B cell (primary cell): Measurements from ENCODE around the gene DAAM2. TPM values are rescaled to one million over a fixed set of nuclear protein-coding genes. Genes with fewer than 3 reads are reported as not detected.

Experiments
- ATAC-seq: fragments of 200-7000 bp; cut with Tn5 transposase; one replicate; pipeline ENCODE4 v1.10.0; 2021; ENCODE audit warnings: low read depth, mild to moderate bottlenecking, moderate number of reproducible peaks, moderate library complexity
- CTCF ChIA-PET: fragments of 350-600 bp; sonication (Branson Sonifier 250); formaldehyde crosslinking; loops from one replicate; lab custom pipeline; 2021; ENCODE audit warnings: antibody characterized with exemption, inconsistent platforms; lab: Charles Lee
- POLR2A ChIA-PET: fragments of 350-600 bp; sonication (Branson Sonifier 250); formaldehyde crosslinking; loops from one replicate; lab custom pipeline; 2021; ENCODE audit warnings: antibody characterized with exemption; lab: Charles Lee
- DNase-seq: peaks from one replicate; pipeline ENCODE4 v3.0.0; 2013
- H2AFZ ChIP-seq: 2 replicates; pipeline ENCODE4 v1.6.1; 2012; ENCODE audit warnings: mild to moderate bottlenecking, low read depth, low read length; ENCODE audit not compliant: insufficient read depth, poor library complexity, severe bottlenecking
- H3K27ac ChIP-seq, 2 donors: 1 replicate in 1 of 2; 2 replicates in 1 of 2; pipeline ENCODE4 v1.5.1; 2012 to 2013; ENCODE audit warnings: low read length in 2 of 2, mild to moderate bottlenecking in 2 of 2, moderate library complexity in 1 of 2
- H3K27me3 ChIP-seq, 4 experiments: fragments of 200-600 bp in 1 of 4; sonication (generic) in 1 of 4; replicated peaks in 1 of 4; 1 replicate in 2 of 4; 2 replicates in 2 of 4; pipeline versions ENCODE4 v1.6.1 to v1.7.0; 2013 to 2016; ENCODE audit warnings: low read length in 3 of 4, mild to moderate bottlenecking in 2 of 4, mixed read lengths in 1 of 4, moderate library complexity in 1 of 4; ENCODE audit not compliant: insufficient read depth in 4 of 4, control insufficient read depth in 3 of 4; ENCODE audit errors: control extremely low read depth in 1 of 4
- H3K36me3 ChIP-seq, 2 experiments: replicated peaks in 1 of 2; 1 replicate in 1 of 2; 2 replicates in 1 of 2; pipeline versions ENCODE4 v1.6.1 to v1.7.1; 2013; ENCODE audit warnings: low read length in 1 of 2; ENCODE audit not compliant: insufficient read depth in 2 of 2, control insufficient read depth in 1 of 2; ENCODE audit errors: control extremely low read depth in 1 of 2, extremely low read depth in 1 of 2
- H3K4me1 ChIP-seq, 2 donors: fragments of 200-600 bp in 1 of 2; sonication (generic) in 1 of 2; 1 replicate in 1 of 2; 2 replicates in 1 of 2; pipeline versions ENCODE4 v1.5.1 to v1.6.1; 2013 to 2017; ENCODE audit warnings: low read length in 2 of 2; ENCODE audit not compliant: control insufficient read depth in 2 of 2, insufficient read depth in 2 of 2
- H3K4me2 ChIP-seq: replicated peaks from 2 replicates; pipeline ENCODE3; 2012; ENCODE audit warnings: mild to moderate bottlenecking, low read depth, low read length; ENCODE audit not compliant: poor library complexity, severe bottlenecking
- H3K4me3 ChIP-seq, 5 experiments: fragments of 200-600 bp in 1 of 5; sonication (generic) in 1 of 5; 1 replicate in 3 of 5; 2 replicates in 2 of 5; pipeline versions ENCODE4 v1.5.1 to v1.7.0; 2011 to 2016; ENCODE audit warnings: low read length in 4 of 5, mild to moderate bottlenecking in 4 of 5, low read depth in 2 of 5, control low read depth in 1 of 5, moderate library complexity in 1 of 5; ENCODE audit not compliant: insufficient read depth in 1 of 5; ENCODE audit errors: control extremely low read depth in 1 of 5, extremely low read depth in 1 of 5
- H3K79me2 ChIP-seq: fragments of 200-600 bp; sonication (generic); one replicate; pipeline ENCODE4 v1.6.0; 2016; ENCODE audit warnings: low read length; ENCODE audit not compliant: control insufficient read depth, insufficient read depth
- H3K9ac ChIP-seq: fragments of 200-600 bp; sonication (generic); 2 replicates; pipeline ENCODE4 v1.6.1; 2017; ENCODE audit warnings: mild to moderate bottlenecking, low read length, moderate library complexity
- H3K9me3 ChIP-seq, 3 donors: one replicate each; pipeline versions ENCODE4 v1.6.1 to v1.7.1; 2013; ENCODE audit warnings: low read length in 2 of 3; ENCODE audit not compliant: control insufficient read depth in 2 of 3, insufficient read depth in 1 of 3; ENCODE audit errors: control extremely low read depth in 1 of 3
- H4K20me1 ChIP-seq: 2 replicates; pipeline ENCODE4 v1.6.0; 2012; ENCODE audit warnings: mild to moderate bottlenecking, low read length; ENCODE audit not compliant: insufficient read depth, control insufficient read depth, poor library complexity, severe bottlenecking
- H3K27ac Mint-ChIP-seq: one replicate; pipeline ENCODE4 v1.8.0; 2021; ENCODE audit warnings: mixed read lengths
- H3K27me3 Mint-ChIP-seq: one replicate; pipeline ENCODE4 v1.8.0; 2021; ENCODE audit warnings: mixed read lengths
- H3K4me1 Mint-ChIP-seq: one replicate; pipeline ENCODE4 v1.8.0; 2021; ENCODE audit warnings: mixed read lengths
- H3K4me3 Mint-ChIP-seq: one replicate; pipeline ENCODE4 v1.8.0; 2021; ENCODE audit warnings: mixed read lengths
- H3K9me3 Mint-ChIP-seq: one replicate; pipeline ENCODE4 v1.8.0; 2022; ENCODE audit warnings: mixed read lengths; ENCODE audit not compliant: insufficient read depth
- CTCF ChIP-seq: fragments of 200-600 bp; IDR thresholded peaks from one replicate; pipeline ENCODE4 v1.8.0; 2022; ENCODE audit warnings: antibody characterized with exemption, mild to moderate bottlenecking
- EZH2 ChIP-seq: IDR thresholded peaks from 2 replicates; pipeline ENCODE4 v1.6.1; 2012; ENCODE audit warnings: borderline replicate concordance, low read depth, mild to moderate bottlenecking, moderate library complexity, low read length; ENCODE audit not compliant: insufficient read depth, poor library complexity, severe bottlenecking
- WGBS: methylation state at CpG from one replicate; pipeline ENCODE4 v1.1.5; 2013; ENCODE audit warnings: missing lambda C conversion rate; ENCODE audit not compliant: insufficient coverage; 5-methylcytosine and 5-hydroxymethylcytosine counted together
- intact Hi-C: fragments of 100-400 bp; cut with micrococcal nuclease; formaldehyde crosslinking; loops from one replicate; pipeline ENCODE4 v1.10.0; 2022
- polyA plus RNA-seq: library from polyadenylated mRNA; depleted of rRNA; stranded (reverse); fragments of >200 nt; gene quantifications from 2 replicates; pipeline ENCODE4 v1.2.3, GENCODE V29; 2012
- total RNA-seq, 2 donors: library from RNA; stranded (reverse); fragments of 120-200 nt in 1 of 2; gene quantifications; 1 replicate in 1 of 2; 2 replicates in 1 of 2; pipeline versions ENCODE4 v1.2.3 to v1.2.4, GENCODE V29; 2013 to 2022

Gene DAAM2
- total and polyA plus RNA-seq, 2 donors (not counting 1 experiment from before 2014, with no cell fraction given) = not detected

- ChIA-PET CTCF (interaction anchor here (0.9 kb wide), 1 partner anchor 9 kb away, joined by 3 read pairs; no protein-coding TSS in a partner anchor), POLR2A (no interaction called here)
- Mint-ChIP-seq H3K27me3 (peaks cover 21% of the 10 kb centered on the region), H3K4me3 (no peak overlapping the region), H3K4me1 (peaks cover 11% of the 10 kb centered on the region), H3K27ac (no peak overlapping the region), H3K9me3 (no peaks in the 10 kb centered on the region)
- Histone ChIP-seq H3K4me1 (peaks cover 0 to 10% of the 10 kb centered on the region in 2 donors), H3K27me3 (peaks cover 0 to 5% (median 0%) of the 10 kb centered on the region in 4 experiments), H3K36me3 (no peaks in the 10 kb centered on the region), H3K4me2 (no peak overlapping the region), H3K9ac (no peak overlapping the region), H3K27ac (no peak overlapping the region), H3K79me2 (no peaks in the 10 kb centered on the region), H2AFZ (no peak overlapping the region), H3K9me3 (no peaks in the 10 kb centered on the region), H3K4me3 (no peak overlapping the region), H4K20me1 (no peaks in the 10 kb centered on the region)
- intact Hi-C loops = no loop called here
- WGBS = no CpG with 5 or more reads among the region's 3 CpGs
- no peak for ATAC-seq
- DNase-seq = no peak
- TF ChIP-seq CTCF (no peak), EZH2 (no peak)
Observed at GRCh38 chr6:39811835-39812345, 19.7 kb downstream of the DAAM2 start.

GRCh38 chr6:39812496-39812852 is 20.3 kb downstream of the DAAM2 start:
- Histone ChIP-seq H3K27ac (no peak overlapping the region), H3K9ac (no peak overlapping the region), H3K9me3 (no peaks in the 10 kb centered on the region), H4K20me1 (no peaks in the 10 kb centered on the region), H3K79me2 (no peaks in the 10 kb centered on the region), H3K4me1 (peaks cover 0 to 10% of the 10 kb centered on the region in 2 donors), H3K36me3 (no peaks in the 10 kb centered on the region), H3K27me3 (peaks cover 0 to 5% (median 0%) of the 10 kb centered on the region in 4 experiments), H3K4me2 (no peak overlapping the region), H2AFZ (no peak overlapping the region), H3K4me3 (no peak overlapping the region)
- POLR2A ChIA-PET = no interaction called here
- CTCF ChIA-PET = no interaction called here
- Mint-ChIP-seq H3K9me3 (no peaks in the 10 kb centered on the region), H3K4me3 (no peak overlapping the region), H3K4me1 (peaks cover 11% of the 10 kb centered on the region), H3K27me3 (peaks cover 19% of the 10 kb centered on the region), H3K27ac (no peak overlapping the region)
- no peak for ATAC-seq
- intact Hi-C loops = no loop called here
- TF ChIP-seq EZH2 = no peak
- no peak for TF ChIP-seq CTCF
- DNase-seq = no peak
- no CpG with 5 or more reads among the region's 2 CpGs for WGBS
